ENCODE measurements around the gene ISG20.

Gene ISG20

DNA sequence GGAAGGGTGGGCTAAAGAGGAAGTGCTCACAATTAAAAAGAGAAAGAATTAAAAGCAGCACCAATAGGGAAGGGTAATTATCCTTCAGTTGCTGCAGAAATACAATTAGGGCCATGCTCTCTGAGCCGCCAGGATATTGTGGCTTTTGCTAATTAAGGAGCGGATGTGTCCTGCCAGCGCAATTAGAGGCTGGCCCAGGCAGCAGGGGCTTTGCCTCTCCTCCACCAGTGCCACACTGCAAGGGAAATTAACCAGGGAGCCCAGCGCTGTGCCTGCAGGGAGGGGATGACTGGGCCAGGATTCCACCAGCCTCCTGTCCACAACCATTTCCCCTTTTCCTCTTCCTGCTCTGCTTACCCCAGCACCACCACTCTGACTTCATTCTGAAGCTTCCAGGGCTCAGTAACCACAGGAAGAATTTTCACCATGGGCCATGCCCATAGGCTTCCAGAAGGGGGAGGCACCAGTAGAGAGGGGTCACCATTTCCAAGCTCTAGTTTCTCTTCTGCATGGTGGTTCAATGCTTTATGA, 28.1 kb upstream of the ISG20 start:
- FAIRE-seq (no peak), DNase-seq (ENCODE audit: insufficient read length) (no peak)

DNA sequence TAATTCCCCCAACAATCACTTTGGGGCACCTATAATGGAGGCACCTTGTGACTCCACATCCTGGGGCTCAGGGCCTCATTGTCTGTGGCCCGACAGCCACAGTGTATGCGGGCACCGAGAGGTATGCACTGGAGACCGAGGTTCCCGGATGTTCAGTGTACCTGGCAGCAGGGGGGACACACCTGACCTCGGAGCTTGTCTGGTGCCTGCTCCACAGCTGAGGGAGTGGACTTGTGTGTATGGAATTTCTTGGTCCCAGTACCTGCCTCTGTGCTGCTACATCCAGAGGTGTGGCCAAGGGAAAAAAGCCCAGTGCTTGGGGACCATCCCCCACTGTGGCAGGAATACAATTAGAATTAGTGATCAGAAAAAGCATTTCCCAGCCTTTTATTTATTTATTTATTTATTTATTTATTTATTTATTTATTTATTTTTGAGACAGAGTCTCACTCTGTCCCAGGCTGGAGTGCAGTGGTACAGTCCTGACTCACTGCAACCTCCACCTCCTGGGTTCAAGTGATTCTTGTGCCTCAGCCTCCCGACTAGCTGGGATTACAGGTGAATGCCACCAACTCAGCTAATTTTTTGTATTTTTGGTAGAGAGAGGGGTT, 26.5 kb upstream of the ISG20 start:
- TF ChIP-seq TAF1 (IDR thresholded peaks at IDR 0.05; ENCODE audit: borderline replicate concordance, low read depth, low read length) (no peak), POLR2A (IDR thresholded peaks at IDR 0.05; ENCODE audit: low read depth, low read length) (no peak), POLR2AphosphoS5 (IDR thresholded peaks at IDR 0.05; ENCODE audit: low read depth, low read length) (no peak)
- DNase-seq (ENCODE audit: insufficient read length) = no peak
- FAIRE-seq = no peak

More for the DNA sequence above, 28.1 kb upstream of the ISG20 start:
- TF ChIP-seq POLR2AphosphoS5 (IDR thresholded peaks at IDR 0.05; ENCODE audit: low read depth, low read length) = no peak
- TF ChIP-seq POLR2A (IDR thresholded peaks at IDR 0.05; ENCODE audit: low read depth, low read length) = no peak
- no peak for TF ChIP-seq TAF1 (IDR thresholded peaks at IDR 0.05; ENCODE audit: borderline replicate concordance, low read depth, low read length)

DNA sequence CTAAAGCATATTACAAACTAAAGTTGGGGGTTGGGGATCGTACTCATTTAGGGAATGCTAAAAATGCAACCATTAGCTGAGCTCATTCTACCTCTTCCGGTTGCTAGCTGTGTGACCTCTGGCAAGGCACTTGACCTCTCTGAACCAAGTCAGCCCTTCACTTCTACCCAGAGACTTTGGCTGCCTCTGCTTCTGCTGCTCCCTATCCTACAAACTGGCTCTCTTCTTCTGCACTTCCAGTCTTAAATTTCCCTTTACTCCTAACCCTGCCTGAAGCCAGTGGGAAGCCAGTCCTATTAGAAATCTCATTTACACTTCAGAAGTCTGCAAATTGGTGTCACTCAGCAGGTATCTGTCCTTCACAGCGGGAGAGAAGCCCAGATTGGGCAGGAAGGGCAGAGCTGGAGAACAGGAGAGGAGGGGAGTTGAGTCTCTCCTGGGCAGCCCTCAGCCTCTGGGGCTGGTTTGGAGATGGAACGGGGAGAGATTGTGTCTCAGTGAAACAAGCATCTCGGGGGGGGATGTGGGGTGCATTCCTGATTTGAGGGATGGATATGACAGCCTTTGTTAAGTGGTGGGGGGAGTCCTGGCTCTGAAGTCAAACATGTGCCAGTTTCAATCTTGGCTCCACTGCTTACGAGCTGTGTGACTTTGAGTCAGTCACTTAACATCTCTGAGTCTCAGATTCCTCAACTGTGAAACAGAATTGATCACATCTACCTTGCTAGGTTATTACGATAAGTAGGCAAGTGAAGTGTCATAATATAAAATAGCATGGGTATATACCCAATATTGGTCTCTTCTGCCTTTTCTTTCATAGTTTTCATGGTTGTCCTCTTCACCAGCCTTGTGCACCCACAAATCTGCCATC, 25.5 kb upstream of the ISG20 start:
- DNase-seq (ENCODE audit: insufficient read length) (no peak), FAIRE-seq (peak; percentile 24)
- TF ChIP-seq TAF1 (IDR thresholded peaks at IDR 0.05; ENCODE audit: borderline replicate concordance, low read depth, low read length) = no peak
- no peak for TF ChIP-seq POLR2AphosphoS5 (IDR thresholded peaks at IDR 0.05; ENCODE audit: low read depth, low read length)
- TF ChIP-seq POLR2A (IDR thresholded peaks at IDR 0.05; ENCODE audit: low read depth, low read length) = no peak

DNA sequence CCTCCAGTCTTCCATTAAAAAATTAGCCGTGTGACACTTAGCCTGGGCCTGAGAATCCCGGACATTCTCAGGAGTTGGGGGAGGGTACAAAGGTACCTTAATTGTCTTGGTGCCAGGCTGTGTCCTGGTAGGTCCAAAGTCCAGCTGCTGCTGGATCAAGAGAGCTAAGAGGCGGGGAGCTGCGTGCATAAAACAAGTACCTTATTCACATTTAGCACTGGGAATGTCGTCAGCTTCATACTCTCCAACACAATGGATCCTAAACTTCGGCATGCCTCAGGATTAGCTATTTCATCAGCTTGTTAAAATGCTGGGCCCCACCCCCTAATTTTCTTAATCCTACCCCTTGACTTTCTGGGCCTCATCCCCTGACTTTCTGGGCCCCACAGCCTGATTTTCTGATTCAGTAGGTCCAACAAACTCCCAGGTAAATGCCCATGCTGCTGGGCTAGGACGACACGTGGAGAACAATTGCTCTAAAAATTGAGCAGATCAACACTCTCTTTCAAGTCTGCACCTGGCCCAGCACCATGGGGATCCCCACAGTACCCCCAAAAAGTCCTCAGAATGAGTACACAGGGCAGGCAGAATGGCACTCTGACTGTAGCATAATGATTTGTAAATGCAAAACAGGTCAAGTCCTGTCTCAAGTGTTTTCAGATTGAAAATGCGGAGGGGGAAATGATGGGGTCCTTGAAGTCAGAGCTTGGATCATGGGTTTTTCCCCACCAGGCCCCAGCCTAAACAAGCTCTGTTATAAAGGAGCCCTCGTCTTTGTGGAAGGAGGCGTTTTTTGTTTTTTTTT, 23.3 kb upstream of the ISG20 start:
- DNase-seq (ENCODE audit: insufficient read length) (no peak), FAIRE-seq (no peak)
- TF ChIP-seq POLR2AphosphoS5 (IDR thresholded peaks at IDR 0.05; ENCODE audit: low read depth, low read length) (0 out of 2 replicates have a peak, but pooled peaks have one; percentile 36), POLR2A (IDR thresholded peaks at IDR 0.05; ENCODE audit: low read depth, low read length) (peak; percentile 31; the same call in 1 of the 2 replicates), TAF1 (IDR thresholded peaks at IDR 0.05; ENCODE audit: borderline replicate concordance, low read depth, low read length) (no peak)

DNA sequence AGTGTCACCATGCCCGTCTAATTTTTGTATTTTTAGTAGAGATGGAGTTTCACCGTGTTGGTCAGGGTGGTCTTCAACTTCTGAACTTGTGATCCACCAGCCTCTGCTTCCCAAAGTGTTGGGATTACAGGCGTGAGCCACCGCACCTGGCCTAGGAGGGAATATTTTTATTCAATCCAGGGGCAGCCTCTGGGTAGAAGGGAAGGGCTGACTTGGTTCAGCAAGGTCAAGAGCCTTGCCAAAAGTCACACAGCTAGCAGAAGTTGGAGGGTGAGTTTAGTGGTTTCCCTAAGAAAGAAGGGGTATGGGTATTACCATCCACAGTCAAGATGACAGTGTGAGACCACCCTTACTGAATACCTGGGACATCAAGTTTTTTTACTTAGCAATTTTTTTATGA, 22.6 kb upstream of the ISG20 start:
- no peak for FAIRE-seq
- no peak for DNase-seq (ENCODE audit: insufficient read length)
- no peak for TF ChIP-seq POLR2AphosphoS5 (IDR thresholded peaks at IDR 0.05; ENCODE audit: low read depth, low read length)
- TF ChIP-seq POLR2A (IDR thresholded peaks at IDR 0.05; ENCODE audit: low read depth, low read length) = no peak
- TF ChIP-seq TAF1 (IDR thresholded peaks at IDR 0.05; ENCODE audit: borderline replicate concordance, low read depth, low read length) = no peak

DNA sequence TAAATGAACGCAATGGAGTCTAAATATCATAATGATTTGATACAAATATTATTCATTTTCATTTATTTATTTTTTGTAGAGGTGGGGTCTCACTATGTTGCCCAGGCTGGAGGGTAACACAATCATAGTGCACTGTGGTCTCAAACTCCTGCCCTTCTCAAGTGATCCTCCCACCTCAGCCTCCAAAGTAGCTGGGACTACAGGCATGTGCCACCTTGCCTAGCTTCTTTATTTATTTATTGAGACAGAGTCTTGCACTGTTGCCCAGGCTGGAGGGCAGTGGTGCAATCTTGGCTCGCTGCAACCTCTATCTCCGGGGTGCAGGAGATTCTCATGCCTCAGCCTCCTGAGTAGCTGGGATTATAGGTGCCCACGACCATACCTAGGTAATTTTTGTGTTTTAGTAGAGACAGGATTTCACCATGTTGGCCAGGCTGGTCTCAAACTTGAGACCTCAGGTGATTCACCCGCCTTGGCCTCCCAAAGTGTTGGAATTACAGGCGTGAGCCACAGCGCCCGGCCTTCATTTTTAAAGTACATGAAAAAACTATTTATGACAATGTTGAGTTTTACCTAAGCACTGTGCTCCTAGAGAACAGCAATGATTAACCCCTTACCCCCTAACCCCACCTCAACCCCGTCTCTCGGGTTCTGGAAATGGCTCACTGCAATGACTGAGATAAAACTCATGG, 21.6 kb upstream of the ISG20 start:
- FAIRE-seq = no peak
- DNase-seq (ENCODE audit: insufficient read length) = no peak
- no peak for TF ChIP-seq POLR2AphosphoS5 (IDR thresholded peaks at IDR 0.05; ENCODE audit: low read depth, low read length)
- TF ChIP-seq TAF1 (IDR thresholded peaks at IDR 0.05; ENCODE audit: borderline replicate concordance, low read depth, low read length) = no peak
- no peak for TF ChIP-seq POLR2A (IDR thresholded peaks at IDR 0.05; ENCODE audit: low read depth, low read length)

DNA sequence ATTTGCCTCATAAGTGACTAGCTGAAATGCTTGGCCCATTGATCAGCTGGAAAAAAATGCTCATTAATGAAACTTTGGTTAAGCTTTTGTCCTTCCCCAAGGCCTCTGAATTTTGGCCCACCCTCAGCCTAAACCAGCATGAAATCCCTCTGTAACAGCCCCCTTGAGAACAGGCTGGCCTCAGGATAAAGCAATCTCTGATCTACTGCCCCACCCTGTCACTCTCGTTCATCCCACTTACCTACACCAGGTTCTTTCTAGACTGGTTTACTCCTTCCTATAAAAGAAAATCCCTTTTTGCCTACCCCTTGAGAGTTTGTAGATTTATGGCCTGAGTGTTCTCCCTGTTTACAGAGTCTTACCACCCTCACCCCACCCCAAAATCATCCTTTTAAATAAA, 21.0 kb upstream of the ISG20 start:
- DNase-seq (ENCODE audit: insufficient read length) = no peak
- FAIRE-seq = no peak
- TF ChIP-seq POLR2AphosphoS5 (IDR thresholded peaks at IDR 0.05; ENCODE audit: low read depth, low read length) (no peak), POLR2A (IDR thresholded peaks at IDR 0.05; ENCODE audit: low read depth, low read length) (no peak), TAF1 (IDR thresholded peaks at IDR 0.05; ENCODE audit: borderline replicate concordance, low read depth, low read length) (no peak)

DNA sequence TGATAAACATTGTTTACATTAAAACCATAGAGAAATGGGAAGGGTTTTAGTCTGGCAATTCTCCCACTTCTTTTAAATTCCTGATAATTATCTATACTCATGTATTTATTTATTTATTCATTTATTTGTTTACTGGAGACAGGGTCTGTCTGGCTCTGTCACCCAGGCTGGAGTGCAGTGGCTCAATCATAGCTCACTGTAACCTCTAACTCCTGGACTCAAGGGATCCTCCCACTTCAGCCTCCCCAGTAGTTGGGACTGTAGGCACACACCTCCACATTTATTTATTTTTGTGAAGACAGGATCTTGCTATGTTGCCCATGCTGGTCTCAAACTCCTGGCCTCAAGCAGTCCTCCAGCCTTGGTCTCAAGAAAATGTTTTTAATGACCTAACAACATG, 20.1 kb upstream of the ISG20 start:
- FAIRE-seq (no peak), DNase-seq (ENCODE audit: insufficient read length) (no peak)
- TF ChIP-seq POLR2A (IDR thresholded peaks at IDR 0.05; ENCODE audit: low read depth, low read length) = no peak
- TF ChIP-seq TAF1 (IDR thresholded peaks at IDR 0.05; ENCODE audit: borderline replicate concordance, low read depth, low read length) = no peak
- no peak for TF ChIP-seq POLR2AphosphoS5 (IDR thresholded peaks at IDR 0.05; ENCODE audit: low read depth, low read length)

DNA sequence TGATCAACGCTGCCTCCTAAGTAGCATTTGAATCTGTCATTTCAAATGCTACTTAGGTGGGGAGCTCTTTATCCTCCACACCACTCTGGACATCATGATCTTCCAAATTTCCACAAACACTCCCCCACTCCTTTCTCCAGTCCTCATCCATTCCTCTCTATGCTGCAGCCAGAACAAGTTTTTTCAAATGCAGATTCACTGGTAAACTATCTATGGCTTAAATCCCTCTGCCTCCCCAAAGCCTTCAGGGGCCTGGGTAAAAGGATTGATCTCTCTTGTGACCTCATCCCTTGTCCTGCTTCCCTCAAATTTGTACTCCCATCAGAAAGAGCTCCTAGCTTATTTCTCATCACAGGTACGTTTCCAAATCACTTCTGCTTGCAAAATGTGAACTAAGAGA, 19.0 kb upstream of the ISG20 start:
- DNase-seq (ENCODE audit: insufficient read length) = no peak
- no peak for FAIRE-seq
- TF ChIP-seq POLR2AphosphoS5 (IDR thresholded peaks at IDR 0.05; ENCODE audit: low read depth, low read length) = no peak
- no peak for TF ChIP-seq POLR2A (IDR thresholded peaks at IDR 0.05; ENCODE audit: low read depth, low read length)
- TF ChIP-seq TAF1 (IDR thresholded peaks at IDR 0.05; ENCODE audit: borderline replicate concordance, low read depth, low read length) = no peak

DNA sequence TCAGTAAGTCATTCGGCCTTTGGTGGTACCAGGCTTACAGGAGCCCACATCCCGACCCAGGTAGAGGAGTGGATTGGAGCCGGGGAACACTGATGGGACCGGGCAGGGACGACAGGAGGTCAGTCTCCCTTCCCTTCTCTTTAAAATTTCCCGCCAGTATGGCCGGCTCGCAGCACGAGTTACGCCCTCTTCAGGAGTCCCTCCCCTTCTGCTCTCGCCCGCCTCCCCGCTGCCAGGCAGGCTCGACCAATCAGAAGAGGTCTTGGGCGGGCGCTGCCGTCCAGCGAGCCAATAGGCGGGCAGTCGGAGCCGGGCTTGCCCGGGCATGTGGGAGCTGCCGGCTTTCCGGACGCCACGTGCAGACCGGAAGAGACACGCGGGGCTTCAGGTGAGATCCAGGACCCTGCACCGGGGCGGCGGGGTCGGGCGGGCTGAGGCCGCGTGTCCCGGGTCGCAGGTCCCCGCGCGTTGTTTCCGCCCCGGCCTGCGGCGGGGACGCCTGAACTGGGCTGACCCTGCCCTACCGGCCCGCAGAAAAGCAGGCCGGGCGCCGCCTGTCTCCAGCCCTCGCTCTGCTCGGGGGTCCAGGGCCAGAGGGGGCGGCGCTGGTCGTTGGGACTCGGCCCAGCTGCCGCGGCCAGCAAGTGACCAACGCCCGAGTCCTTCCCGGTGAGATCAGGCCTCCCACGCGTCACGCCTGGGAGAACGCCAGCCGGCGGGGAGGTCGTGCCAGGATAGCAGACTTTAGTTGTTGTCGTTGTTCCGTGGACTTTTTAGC, 17.6 kb upstream of the ISG20 start, which contains the start of gene AEN:
Gene AEN, plus strand, starts transcription at position 346 of the 778 bp plus-strand sequence. CDS start 4,870 bp downstream, outside the sequence.
- TF ChIP-seq TAF1 (IDR thresholded peaks at IDR 0.05; ENCODE audit: borderline replicate concordance, low read depth, low read length) (peak; percentile 33; the same call in 1 of the 2 replicates), POLR2A (IDR thresholded peaks at IDR 0.05; ENCODE audit: low read depth, low read length) (peak; percentile 81), POLR2AphosphoS5 (IDR thresholded peaks at IDR 0.05; ENCODE audit: low read depth, low read length) (peak; percentile 77; the same call in 1 of the 2 replicates)
- FAIRE-seq = peak; percentile 91
- DNase-seq (ENCODE audit: insufficient read length) = peak; percentile 93

All from GM12892 (cell line).